ENCODE results near the gene KIAA1671. TPM values are rescaled to one million over a fixed set of nuclear protein-coding genes. Genes with fewer than 3 reads are reported as not detected.

KIAA1671 gene
- total and polyA plus RNA-seq, 7 donors: 6.3 to 34.2 (median 10.2) TPM

DNA sequence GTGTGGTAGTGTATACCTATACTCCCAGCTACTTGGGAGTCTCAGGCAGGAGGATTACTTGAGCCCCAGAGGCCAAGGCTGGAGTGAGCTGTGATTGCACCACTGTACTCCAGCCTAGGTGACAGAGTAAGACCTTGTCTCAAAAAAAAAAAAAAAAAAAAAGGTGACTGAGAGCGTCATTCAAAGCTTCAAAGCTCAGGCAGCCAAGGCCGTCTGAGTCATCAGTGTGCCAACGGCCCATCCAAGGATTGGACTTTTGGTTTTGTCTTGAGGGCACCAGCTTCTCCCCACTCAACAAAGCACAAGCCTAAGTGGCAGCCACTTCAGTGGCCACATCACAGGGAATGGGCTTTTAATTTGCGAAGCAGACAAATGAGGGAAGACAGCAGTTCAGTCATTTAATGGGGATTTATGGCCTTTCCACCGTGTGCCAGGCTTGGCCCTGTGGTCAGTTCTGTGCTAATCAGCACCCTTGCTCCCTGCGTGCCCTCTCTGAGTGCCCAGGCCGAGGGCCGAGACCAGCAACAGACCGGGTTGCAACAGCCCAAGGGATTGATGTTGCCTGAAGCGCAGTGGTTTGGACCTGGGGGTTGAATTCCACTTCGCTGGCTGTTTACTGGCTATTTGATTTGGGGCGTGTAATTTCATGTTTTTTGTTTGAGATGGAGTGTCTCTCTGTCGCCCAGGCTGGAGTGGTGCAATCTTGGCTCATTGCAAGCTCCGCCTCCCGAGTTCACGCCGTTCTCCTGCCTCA lies 216.9 kb downstream of the KIAA1671 start:
- 74 to 84% methylated on average over 17 of the region's 17 CpGs for whole genome bisulfite sequencing, 2 donors
- DNase-seq: peak; percentile 40
- H3K27me3 ChIP-seq: no peaks in the 10 kb centered on the region
- H3K36me3 ChIP-seq: peaks cover 0 to 4% (median 0%) of the 10 kb centered on the region in 4 donors
- H3K4me1 ChIP-seq: peaks cover 0 to 10% (median 8%) of the 10 kb centered on the region in 4 donors
- no peaks in the 10 kb centered on the region for H3K9me3 ChIP-seq
- H3K27ac ChIP-seq: no peak overlapping the region
- H3K4me3 ChIP-seq: no peak overlapping the region
- intact Hi-C loops (cut with DNase I): no loop called here
- TF ChIP-seq POLR2A (IDR thresholded peaks at IDR 0.05) (no peak), POLR2AphosphoS5 (IDR thresholded peaks at IDR 0.05) (no peak), EP300 (IDR thresholded peaks at IDR 0.05) (no peak)
- TF ChIP-seq, protein P1, sequence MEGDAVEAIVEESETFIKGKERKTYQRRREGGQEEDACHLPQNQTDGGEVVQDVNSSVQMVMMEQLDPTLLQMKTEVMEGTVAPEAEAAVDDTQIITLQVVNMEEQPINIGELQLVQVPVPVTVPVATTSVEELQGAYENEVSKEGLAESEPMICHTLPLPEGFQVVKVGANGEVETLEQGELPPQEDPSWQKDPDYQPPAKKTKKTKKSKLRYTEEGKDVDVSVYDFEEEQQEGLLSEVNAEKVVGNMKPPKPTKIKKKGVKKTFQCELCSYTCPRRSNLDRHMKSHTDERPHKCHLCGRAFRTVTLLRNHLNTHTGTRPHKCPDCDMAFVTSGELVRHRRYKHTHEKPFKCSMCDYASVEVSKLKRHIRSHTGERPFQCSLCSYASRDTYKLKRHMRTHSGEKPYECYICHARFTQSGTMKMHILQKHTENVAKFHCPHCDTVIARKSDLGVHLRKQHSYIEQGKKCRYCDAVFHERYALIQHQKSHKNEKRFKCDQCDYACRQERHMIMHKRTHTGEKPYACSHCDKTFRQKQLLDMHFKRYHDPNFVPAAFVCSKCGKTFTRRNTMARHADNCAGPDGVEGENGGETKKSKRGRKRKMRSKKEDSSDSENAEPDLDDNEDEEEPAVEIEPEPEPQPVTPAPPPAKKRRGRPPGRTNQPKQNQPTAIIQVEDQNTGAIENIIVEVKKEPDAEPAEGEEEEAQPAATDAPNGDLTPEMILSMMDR (IDR thresholded peaks at IDR 0.05): no peak

DNA sequence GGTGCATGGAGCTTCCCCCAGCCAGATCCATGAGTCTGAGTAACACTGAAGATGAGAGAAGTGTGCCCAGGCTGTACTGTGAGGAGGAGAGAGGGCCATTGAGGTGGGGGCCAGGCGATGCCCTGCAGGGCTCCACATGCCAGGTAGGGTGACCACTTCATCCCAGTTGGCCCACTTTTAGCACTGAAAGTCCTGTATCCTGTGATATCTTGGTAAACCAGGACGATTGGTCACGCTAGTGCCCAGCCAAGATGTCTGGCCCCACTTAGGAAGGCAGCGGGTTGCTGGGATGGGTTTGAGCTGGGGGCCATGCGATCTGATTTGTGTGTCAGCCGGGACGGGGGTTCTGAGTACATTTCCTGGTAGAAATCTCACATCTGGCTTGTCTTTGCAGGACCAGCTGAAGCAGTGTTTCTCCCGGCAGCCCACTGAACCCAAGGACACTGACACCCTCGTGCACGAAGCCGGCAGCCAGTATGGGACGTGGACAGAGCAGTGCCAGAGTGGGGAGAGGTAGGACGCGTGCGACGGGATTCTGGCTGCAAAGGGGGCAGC lies 218.0 kb downstream of the KIAA1671 start:
- 90 to 92% methylated on average over 16 of the region's 16 CpGs for WGBS, 2 donors
- no peak for TF ChIP-seq EP300 (IDR thresholded peaks at IDR 0.05)
- no peak for TF ChIP-seq POLR2AphosphoS5 (IDR thresholded peaks at IDR 0.05)
- TF ChIP-seq, protein P1 (IDR thresholded peaks at IDR 0.05): no peak
- TF ChIP-seq POLR2A (IDR thresholded peaks at IDR 0.05): no peak

DNA sequence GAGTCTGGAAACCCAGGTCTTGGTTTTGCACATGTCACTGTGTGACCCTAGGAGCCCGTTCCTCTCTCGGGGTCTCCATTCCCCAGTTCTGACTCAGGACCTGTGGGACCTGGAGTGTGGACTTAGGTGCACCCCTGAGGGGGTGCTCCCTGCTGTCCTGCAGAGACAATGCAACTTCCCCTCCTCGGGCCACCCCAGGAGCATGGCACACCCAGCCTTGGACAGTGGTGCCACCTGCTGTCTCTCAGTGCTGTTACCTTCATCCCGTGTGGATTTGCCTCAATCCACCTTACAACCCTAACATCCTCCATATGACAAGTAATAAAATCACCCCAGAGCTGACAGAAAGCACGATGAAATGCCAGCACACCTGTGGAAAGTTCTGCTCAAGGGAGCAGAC lies 219.6 kb downstream of the KIAA1671 start:
- peaks cover 0 to 21% (median 4%) of the 10 kb centered on the region in 4 donors for H3K36me3 ChIP-seq
- 23 to 48% methylated on average over 5 of the region's 5 CpGs for WGBS, 2 donors
- H3K4me1 ChIP-seq: no peaks in the 10 kb centered on the region
- H3K9me3 ChIP-seq: no peaks in the 10 kb centered on the region
- no peaks in the 10 kb centered on the region for H3K27me3 ChIP-seq
- H3K27ac ChIP-seq: no peak overlapping the region
- intact Hi-C loops (cut with DNase I): loop anchor here (1.0 kb wide), 1 partner anchor 61 kb away; no protein-coding TSS in a partner anchor
- H3K4me3 ChIP-seq: no peak overlapping the region
- TF ChIP-seq, protein P1 (IDR thresholded peaks at IDR 0.05): peak; percentile 23 to 55 (median 45)
- TF ChIP-seq EP300 (IDR thresholded peaks at IDR 0.05): no peak
- DNase-seq: no peak

More for the DNA sequence above, 218.0 kb downstream of the KIAA1671 start:
- Histone ChIP-seq H3K27me3 (no peaks in the 10 kb centered on the region), H3K4me3 (no peak overlapping the region), H3K4me1 (peaks cover 0 to 2% (median 2%) of the 10 kb centered on the region in 4 donors), H3K9me3 (no peaks in the 10 kb centered on the region), H3K36me3 (peaks cover 0 to 13% (median 0%) of the 10 kb centered on the region in 4 donors), H3K27ac (no peak overlapping the region)
- no peak for DNase-seq
- intact Hi-C loops (cut with DNase I): no loop called here

DNA sequence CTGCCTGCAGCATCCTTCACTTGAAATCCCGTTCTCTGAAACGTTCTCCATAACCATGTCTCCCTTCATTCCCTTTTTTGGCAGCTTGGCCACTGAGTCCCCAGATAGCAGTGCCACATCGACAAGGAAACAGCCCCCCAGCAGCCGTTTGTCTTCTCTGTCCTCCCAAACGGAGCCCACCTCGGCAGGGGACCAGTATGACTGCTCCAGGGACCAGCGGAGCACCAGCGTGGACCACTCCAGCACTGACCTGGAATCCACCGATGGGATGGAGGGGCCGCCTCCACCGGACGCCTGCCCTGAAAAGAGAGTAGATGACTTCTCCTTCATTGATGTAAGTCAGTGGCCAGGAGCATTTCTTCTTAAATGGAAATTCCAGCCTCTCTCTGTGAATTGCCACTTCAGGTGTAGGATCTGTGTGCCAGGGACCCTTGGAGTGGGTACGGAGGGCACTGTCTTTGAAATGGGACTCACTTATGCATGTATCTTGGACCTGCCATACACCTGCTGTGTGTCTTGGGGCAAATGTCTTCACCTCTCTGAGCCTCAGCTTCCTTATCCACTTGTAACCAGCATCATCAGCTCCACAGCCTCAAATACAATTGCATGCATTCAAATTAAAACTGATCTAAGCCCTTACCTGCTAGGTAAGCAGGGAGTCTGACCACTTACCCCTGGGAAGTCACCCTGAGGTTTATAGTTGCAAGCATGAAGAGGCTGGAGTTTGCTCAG lies 221.8 kb downstream of the KIAA1671 start:
- no peak overlapping the region for H3K27ac ChIP-seq
- H3K4me1 ChIP-seq: no peaks in the 10 kb centered on the region
- intact Hi-C loops (cut with DNase I): no loop called here
- WGBS, 2 donors: 91 to 94% methylated on average over 13 of the region's 13 CpGs
- H3K27me3 ChIP-seq: no peaks in the 10 kb centered on the region
- H3K9me3 ChIP-seq: peaks cover 0 to 2% (median 0%) of the 10 kb centered on the region in 4 donors
- H3K4me3 ChIP-seq: no peak overlapping the region
- peaks cover 0 to 31% (median 4%) of the 10 kb centered on the region in 4 donors for H3K36me3 ChIP-seq
- TF ChIP-seq EP300 (IDR thresholded peaks at IDR 0.05): no peak
- DNase-seq: no peak

DNA sequence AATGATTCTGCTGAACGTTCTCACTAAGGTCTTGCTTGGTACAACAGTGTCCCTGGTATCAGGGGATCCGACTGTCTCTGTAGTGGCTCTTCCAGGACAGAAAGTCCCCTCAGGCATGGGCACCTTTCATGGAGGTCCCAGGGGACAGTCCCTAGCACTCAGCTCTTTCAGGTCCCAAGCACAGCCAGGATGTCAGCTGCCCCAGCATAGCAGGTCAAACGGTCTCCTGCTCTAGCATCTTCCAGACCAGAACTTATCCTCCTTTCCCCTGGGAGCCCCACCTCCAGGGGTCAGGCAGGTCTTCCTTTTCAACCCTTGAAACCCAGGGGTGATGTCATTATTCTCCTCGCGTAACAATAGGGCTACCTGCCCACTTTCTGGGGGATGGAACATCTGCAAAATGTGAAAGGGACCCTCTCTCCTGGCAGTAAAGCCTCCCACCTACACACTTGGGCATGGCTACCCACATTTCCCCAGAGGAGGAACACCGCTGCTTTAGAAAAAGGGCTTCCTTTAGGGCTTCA lies 222.4 kb downstream of the KIAA1671 start:
- 83 to 84% methylated on average over 6 of the region's 6 CpGs for WGBS, 2 donors
- TF ChIP-seq EP300 (IDR thresholded peaks at IDR 0.05) (no peak), POLR2A (IDR thresholded peaks at IDR 0.05) (no peak), POLR2AphosphoS5 (IDR thresholded peaks at IDR 0.05) (no peak)
- TF ChIP-seq, protein P1 (IDR thresholded peaks at IDR 0.05): no peak
- intact Hi-C loops (cut with DNase I): no loop called here
- Histone ChIP-seq H3K27me3 (no peaks in the 10 kb centered on the region), H3K27ac (no peak overlapping the region), H3K4me3 (no peak overlapping the region), H3K9me3 (peaks cover 0 to 5% (median 0%) of the 10 kb centered on the region in 4 donors), H3K36me3 (peaks cover 0 to 31% (median 4%) of the 10 kb centered on the region in 4 donors), H3K4me1 (no peaks in the 10 kb centered on the region)
- no peak for DNase-seq
